ENCODE measurements around the gene WASF1.

Gene WASF1

DNA sequence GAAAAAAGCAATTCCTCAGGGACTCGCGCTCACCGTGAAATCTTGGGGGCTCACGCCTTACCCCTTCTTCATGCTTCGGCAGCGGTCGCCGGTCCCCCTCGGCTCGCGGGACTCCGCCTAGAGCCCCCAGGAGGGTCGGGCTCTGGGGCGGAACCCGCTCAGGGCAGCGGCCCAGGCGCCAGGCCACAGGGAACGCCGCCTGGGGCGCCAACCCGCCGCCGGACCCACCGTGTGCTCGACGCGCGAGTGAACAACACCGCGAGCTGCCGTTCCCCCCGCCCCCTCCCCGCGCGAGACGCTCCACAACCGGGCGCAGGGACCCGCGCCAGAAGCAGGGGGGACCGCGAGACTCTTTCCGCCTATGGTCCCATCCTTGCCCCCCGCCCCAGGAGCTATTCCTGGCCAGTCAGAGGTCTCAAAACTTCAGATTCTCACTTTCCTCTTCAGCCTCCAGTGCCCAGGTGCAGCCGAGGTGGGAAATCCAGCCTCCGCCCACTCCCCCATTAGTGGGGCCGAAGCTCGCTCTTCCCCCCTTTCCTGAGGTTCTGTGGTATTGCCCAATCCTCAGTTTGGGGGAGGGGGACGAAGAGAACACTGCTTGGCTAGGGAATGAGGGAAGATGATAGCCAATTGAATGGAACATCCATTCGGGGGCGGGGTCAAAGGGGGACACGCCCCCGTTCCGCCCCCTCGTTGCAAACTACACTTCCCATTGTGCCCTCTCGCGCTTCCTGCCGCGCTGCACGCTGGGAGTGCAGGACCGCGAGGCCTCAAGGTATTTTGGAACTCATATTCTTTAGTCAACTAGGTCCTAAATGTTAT lies at the start of gene WASF1:
WASF1 (minus strand) TSS at position 265 of the 822 bp plus-strand sequence. CDS start 52,069 bp downstream, outside the sequence.
- DNase-seq: peak; percentile 91

- no peak for DNase-seq
Observed at GRCh38 chr6:110226261-110226660, 46.8 kb upstream of the WASF1 start.

DNA sequence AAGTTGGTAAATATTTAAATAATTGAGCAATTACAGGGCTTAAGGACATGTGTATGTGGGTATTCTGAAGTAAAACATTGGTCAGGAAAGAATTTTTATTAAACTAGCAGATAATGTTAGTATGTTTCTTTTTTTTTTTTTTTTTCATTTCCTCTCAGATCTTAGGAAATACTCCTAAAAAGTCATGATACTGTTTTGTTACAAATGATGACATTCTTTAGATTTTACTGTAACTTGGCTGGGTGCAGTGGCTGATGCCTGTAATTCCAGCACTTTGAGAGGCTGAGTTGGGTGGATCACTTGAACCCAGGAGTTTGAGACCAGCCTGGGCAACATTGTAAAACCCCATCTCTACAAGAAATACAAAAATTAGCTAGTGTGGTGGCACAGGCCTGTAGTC lies 42.3 kb upstream of the WASF1 start:
- no peak for DNase-seq

- DNase-seq: no peak
Observed at GRCh38 chr6:110217266-110217665, 37.8 kb upstream of the WASF1 start.

GRCh38 chr6:110216140-110216539 lies 36.7 kb upstream of the WASF1 start:
- DNase-seq: no peak

DNA sequence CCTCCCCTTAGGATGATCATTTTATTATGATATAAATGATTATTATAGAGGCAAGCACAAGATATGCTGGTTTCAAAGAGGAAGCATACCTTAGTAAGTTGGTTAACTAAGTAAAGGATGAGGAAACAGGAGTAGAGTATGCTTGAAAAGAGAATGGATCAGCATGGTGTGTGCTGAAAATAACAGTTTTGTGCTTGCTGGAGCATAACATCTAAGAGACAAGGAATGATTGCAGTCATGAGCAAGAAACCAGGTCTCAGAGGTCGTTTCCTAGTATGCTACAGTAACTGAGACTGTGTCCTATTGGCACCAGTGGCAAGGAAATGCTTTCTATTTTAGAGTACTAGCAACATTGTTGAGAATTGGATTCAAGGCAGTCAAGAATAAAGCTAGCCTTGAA lies 34.9 kb upstream of the WASF1 start:
- DNase-seq: no peak

- no peak for DNase-seq
Observed at GRCh38 chr6:110211753-110212152, 32.3 kb upstream of the WASF1 start.

- DNase-seq: no peak
Observed at GRCh38 chr6:110207652-110208051, 28.2 kb upstream of the WASF1 start.

- no peak for DNase-seq
Observed at GRCh38 chr6:110201151-110201884, 21.8 kb upstream of the WASF1 start.

DNA sequence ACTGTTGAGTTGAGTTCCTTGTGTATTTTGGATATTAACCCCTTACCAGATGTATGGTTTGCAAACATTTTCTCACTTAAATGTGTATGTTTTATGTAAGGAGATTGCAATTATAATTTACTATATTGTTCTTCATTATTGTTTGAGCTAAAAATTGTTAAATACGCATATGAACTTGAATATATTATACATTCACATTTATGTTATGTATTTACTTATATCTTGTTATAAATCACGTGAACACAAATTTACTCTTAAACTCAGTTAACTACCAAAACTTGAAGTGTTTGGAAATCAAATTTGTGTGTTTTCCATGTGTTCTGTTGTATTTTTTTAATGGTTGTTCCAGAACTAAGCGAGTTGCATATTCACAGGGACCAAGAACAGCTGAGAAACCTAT lies 19.1 kb upstream of the WASF1 start:
- no peak for DNase-seq

- DNase-seq: no peak
Observed at GRCh38 chr6:110196874-110197273, 17.4 kb upstream of the WASF1 start.

DNA sequence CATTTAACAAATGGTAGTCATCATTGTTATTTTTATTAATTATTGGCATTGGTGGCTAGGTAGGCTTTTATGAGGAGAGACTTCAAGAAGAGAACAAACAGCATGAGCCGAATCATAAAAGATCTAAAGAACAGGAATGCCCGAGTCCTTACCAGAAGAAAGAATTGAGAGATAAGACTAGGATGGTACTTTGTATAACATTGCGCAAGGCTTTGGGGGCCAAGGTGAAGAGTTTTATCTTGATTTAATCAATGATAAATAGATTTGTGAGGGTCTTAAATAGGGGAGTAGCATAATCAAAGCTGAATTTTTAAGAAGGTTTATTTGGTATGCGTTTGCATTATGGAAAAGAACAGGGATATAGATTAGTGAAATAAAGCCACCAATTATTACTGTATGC lies 16.2 kb upstream of the WASF1 start:
- DNase-seq: no peak

- no peak for DNase-seq
Observed at GRCh38 chr6:110191477-110191876, 12.0 kb upstream of the WASF1 start.

GRCh38 chr6:110190726-110191125 lies 11.3 kb upstream of the WASF1 start:
- no peak for DNase-seq

GRCh38 chr6:110188791-110189190 lies 9.3 kb upstream of the WASF1 start:
- DNase-seq: no peak

DNA sequence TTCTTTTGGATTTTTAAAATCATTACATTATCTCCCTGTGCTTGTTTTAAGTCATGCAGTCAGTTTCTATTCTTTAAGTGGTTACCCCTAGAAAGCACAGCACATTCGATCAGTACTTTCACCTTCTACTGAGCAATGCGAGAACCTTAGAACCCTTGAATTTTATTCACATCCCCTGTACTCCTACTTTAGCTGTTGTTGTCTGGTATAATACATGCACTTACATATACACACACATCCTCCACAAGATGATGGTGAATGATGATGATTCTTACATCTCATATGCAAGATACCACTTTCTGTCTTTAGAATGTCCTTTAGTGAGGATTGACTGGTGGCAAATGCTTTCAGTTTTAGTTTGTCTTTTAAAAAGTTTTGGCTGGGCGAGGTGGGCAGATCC lies 6.4 kb upstream of the WASF1 start:
- no peak for DNase-seq

- no peak for DNase-seq
Observed at GRCh38 chr6:110183292-110183885, 3.9 kb upstream of the WASF1 start.

DNA sequence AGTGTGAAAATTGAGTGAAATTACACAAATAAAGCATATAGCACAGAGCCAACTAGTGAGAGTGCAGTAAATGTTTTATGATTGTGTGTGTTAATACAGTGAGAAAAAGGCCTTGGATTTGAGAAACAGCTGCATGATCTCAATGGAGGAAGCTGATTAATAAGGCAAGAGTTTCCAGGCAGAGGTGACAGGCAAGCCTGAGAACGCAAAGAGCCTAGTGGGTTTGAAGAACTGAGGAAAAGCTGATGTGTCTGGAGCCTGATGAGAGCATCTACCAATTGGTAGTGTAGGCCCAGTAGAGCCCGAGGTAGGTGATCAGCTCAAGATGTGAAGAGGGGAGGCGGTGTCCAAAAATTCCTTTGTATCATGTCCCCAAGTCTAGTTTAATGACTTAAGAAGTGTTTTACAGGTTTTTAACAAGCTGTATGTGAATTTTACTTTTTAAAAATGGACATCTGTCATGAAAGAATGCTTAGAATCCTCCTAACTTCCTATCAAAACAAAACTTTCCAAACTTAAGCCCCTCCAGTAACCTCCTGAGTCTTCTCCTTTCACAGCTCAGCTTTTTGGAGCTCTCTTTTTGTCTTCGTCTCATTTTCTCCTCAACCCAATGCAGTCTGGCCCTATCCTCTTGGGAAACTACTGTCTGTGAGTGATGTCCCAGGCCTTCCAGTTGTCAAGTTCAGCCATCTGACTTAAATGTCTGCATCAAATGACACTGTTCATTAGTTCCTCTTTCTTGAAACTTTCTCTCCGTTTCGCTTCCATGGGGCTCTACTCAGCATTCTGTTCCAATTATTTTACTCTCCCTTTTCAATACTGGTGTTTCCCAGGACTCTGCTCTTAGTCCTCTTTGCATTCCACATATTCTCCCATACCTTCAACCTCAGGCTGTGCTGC lies 1.9 kb upstream of the WASF1 start:
- DNase-seq: peak; percentile 13

DNA sequence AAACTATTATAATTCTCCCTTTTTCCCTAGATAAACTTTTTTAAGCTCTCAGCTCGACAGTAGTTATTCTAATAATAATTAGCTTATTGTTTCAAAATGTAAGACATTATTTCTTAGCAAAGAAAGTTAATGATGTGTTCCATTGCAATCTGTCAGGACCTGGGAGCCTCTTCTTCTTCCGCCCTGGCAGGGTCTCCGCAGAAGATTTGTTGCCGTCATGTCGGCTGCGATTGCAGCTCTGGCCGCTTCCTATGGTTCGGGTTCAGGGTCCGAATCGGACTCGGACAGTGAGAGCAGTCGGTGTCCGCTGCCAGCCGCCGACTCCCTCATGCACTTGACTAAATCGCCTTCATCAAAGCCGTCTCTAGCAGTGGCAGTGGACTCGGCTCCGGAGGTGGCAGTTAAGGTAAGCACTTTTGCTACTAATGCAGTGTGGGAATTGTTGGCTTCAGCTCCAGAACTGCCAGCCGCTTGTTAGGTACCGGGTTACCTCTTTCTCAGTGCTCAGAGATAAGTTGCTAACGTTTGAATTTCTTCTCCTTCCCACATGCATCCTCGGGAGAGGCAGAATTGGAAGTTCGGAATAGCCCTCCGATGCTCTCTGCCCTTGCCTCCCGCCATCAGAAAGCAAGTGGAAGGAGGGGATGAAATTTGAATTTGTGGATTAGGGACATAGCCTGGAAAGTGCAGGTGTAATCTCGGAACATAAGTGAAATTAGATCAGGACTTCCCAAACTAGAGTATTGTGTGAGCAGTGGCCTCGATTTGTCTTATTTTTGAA lies 948 bp upstream of the WASF1 start, which contains the start of gene CDC40:
CDC40 (plus strand) TSS at position 200 of the 781 bp plus-strand sequence; CDS start at position 218, 18 bp downstream.
- DNase-seq: peak; percentile 49

GRCh38 chr6:110178626-110179405 lies 654 bp downstream of the WASF1 start:
- DNase-seq: peak; percentile 50

Measured in RPMI8226 (cell line).